ENCODE measurements around the gene RABAC1. TPM values are rescaled to one million over a fixed set of nuclear protein-coding genes. Genes with fewer than 3 reads are reported as not detected.

Gene RABAC1
- total and polyA plus RNA-seq, 2 of the 8 experiments (the other 6 are each of a cell fraction or from before 2014, with no cell fraction given) = 124 to 439 TPM

- Histone ChIP-seq H3K14ac (ENCODE audit: insufficient read length) (no peak overlapping the region), H3K79me2 (ENCODE audit: control insufficient read depth in 1 of 2, insufficient read depth in 2 of 2, low read length in 2 of 2) (no peaks in the 10 kb centered on the region), H3K18ac (ENCODE audit: extremely low read depth, low read length) (no peak overlapping the region), H2BK5ac (ENCODE audit: low read depth, low read length) (no peak overlapping the region; the same call in 1 of the 2 replicates), H3K4ac (replicated peaks; ENCODE audit: insufficient read length, low read depth, low read length) (peak overlapping the region; percentile 53), H3K4me2 (ENCODE audit: insufficient read depth in 1 of 2, low read depth in 2 of 2, low read length in 2 of 2) (no peak overlapping the region; a peak in 1 of 4 replicates), H3K36me3 (ENCODE audit: control insufficient read depth in 2 of 4, insufficient read depth in 4 of 4, low read length in 3 of 4) (no peaks in the 10 kb centered on the region), H3K23me2 (ENCODE audit: low read depth, low read length) (peaks cover 20% of the 10 kb centered on the region), H2AK5ac (ENCODE audit: low read depth, low read length) (peak overlapping the region; percentile 89), H2BK15ac (ENCODE audit: low read length) (peak overlapping the region; percentile 36; the same call in 1 of the 2 replicates), H4K8ac (ENCODE audit: extremely low read depth, insufficient read depth, low read length) (no peak overlapping the region; the same call in 1 of the 2 replicates), H3K23ac (ENCODE audit: insufficient read length) (no peak overlapping the region), H3K4me3 (ENCODE audit: extremely low read depth in 1 of 4, insufficient read depth in 2 of 4, low read depth in 3 of 4, low read length in 4 of 4) (no peak overlapping the region), H3K27ac (ENCODE audit: low read depth, low read length) (no peak overlapping the region), H4K91ac (replicated peaks; ENCODE audit: insufficient read length, low read length) (peak overlapping the region; percentile 65), H2BK20ac (ENCODE audit: low read length) (no peak overlapping the region; the same call in 1 of the 2 replicates), H4K5ac (ENCODE audit: insufficient read length, low read depth, low read length) (no peak overlapping the region), H3K79me1 (ENCODE audit: low read depth, low read length) (no peaks in the 10 kb centered on the region; the same call in 1 of the 2 replicates), H3K4me1 (replicated peaks in 1 of 4; ENCODE audit: control insufficient read depth in 3 of 4, insufficient read depth in 4 of 4, low read length in 3 of 4) (peaks cover 0 to 24% (median 12%) of the 10 kb centered on the region in 4 experiments; a peak in 6 of 7 replicates), H3K9me3 (ENCODE audit: insufficient read depth in 2 of 2, low read depth in 1 of 2, low read length in 1 of 2) (no peaks in the 10 kb centered on the region), H3K9ac (replicated peaks in 1 of 4; ENCODE audit: extremely low read depth in 1 of 4, low read depth in 3 of 4, low read length in 3 of 4) (no peak overlapping the region), H2AFZ (ENCODE audit: low read length) (no peak overlapping the region), H4K20me1 (replicated peaks in 1 of 2; ENCODE audit: control insufficient read depth in 1 of 2, insufficient read depth in 2 of 2, low read length in 2 of 2) (peaks cover 4 to 48% of the 10 kb centered on the region in 2 experiments), H3K27me3 (replicated peaks in 1 of 4; ENCODE audit: control insufficient read depth in 3 of 4, extremely low read depth in 1 of 4, insufficient read depth in 3 of 4, low read length in 3 of 4) (peaks cover 60 to 100% (median 97%) of the 10 kb centered on the region in 4 experiments), H2BK12ac (ENCODE audit: low read depth, low read length) (peak overlapping the region; percentile 30; the same call in 1 of the 2 replicates), H3K56ac (replicated peaks; ENCODE audit: insufficient read length, low read depth, low read length) (peak overlapping the region; percentile 100), H2BK120ac (replicated peaks; ENCODE audit: low read depth, low read length) (no peak overlapping the region)
- 90 to 100% methylated on average over 1 to 6 of the region's 6 CpGs for WGBS, 2 experiments (ENCODE audit: extremely low coverage in 1 of 2, insufficient coverage in 1 of 2, insufficient read length in 1 of 2, insufficient replicate concordance in 2 of 2, low coverage in 1 of 2, low lambda C conversion rate in 2 of 2, missing lambda C conversion rate in 1 of 2)
- peak; percentile 65 for FAIRE-seq
- CTCF ChIA-PET (ENCODE audit: partially characterized antibody) = interaction anchor here (1.6 kb wide), 1 partner anchor 13 kb away, joined by 5 read pairs; no protein-coding TSS in a partner anchor
- POLR2A ChIA-PET (ENCODE audit: partially characterized antibody) = no interaction called here
- DNase-seq (ENCODE audit: low read depth in 1 of 2, low spot score in 2 of 2) = no peak
- TF ChIP-seq SUZ12 (IDR thresholded peaks at IDR 0.05; ENCODE audit: low read length) = no peak
- no peak for TF ChIP-seq SAP30 (IDR thresholded peaks at IDR 0.05; ENCODE audit: insufficient read depth, insufficient replicate concordance, low read length)
- no peak for TF ChIP-seq SP4 (IDR thresholded peaks at IDR 0.05; ENCODE audit: low read length)
- TF ChIP-seq NRF1 (IDR thresholded peaks at IDR 0.05; ENCODE audit: low read depth, low read length) = no peak
- TF ChIP-seq TCF12 (IDR thresholded peaks at IDR 0.05; ENCODE audit: low read depth, low read length) = no peak
- no peak for TF ChIP-seq SIN3A (conservative IDR thresholded peaks at IDR 0.05 in 1 of 2, IDR thresholded peaks at IDR 0.05 in 1 of 2; ENCODE audit: low read depth in 1 of 2, low read length in 2 of 2)
- TF ChIP-seq ASH2L (IDR thresholded peaks at IDR 0.05; ENCODE audit: low read length) = no peak
- TF ChIP-seq CTCF (IDR thresholded peaks at IDR 0.05; ENCODE audit: control extremely low read depth in 1 of 3, insufficient read depth in 1 of 3, low read depth in 1 of 3, low read length in 3 of 3) = no peak
- no peak for TF ChIP-seq EZH2 (IDR thresholded peaks at IDR 0.05; ENCODE audit: low read depth, low read length, severe bottlenecking)
- no peak for TF ChIP-seq POU5F1 (IDR thresholded peaks at IDR 0.05; ENCODE audit: low read depth, low read length)
- no peak for TF ChIP-seq POLR2A (IDR thresholded peaks at IDR 0.05; ENCODE audit: control extremely low read depth in 1 of 2, low read depth in 2 of 2, low read length in 2 of 2)
- TF ChIP-seq CEBPB (IDR thresholded peaks at IDR 0.05; ENCODE audit: low read depth, low read length) = no peak
These were observed 41.0 kb downstream of the RABAC1 start for GRCh38 chr19:41918095-41918494.

Data from H1 (cell line).